NCI-H446 (cell line): ENCODE data around the gene EMP2.

ENCODE experiments used
- DNase-seq, 2 experiments: peaks; one replicate each; lab custom pipeline; 2025; lab: John Stamatoyannopoulos, UW

Gene EMP2

DNA sequence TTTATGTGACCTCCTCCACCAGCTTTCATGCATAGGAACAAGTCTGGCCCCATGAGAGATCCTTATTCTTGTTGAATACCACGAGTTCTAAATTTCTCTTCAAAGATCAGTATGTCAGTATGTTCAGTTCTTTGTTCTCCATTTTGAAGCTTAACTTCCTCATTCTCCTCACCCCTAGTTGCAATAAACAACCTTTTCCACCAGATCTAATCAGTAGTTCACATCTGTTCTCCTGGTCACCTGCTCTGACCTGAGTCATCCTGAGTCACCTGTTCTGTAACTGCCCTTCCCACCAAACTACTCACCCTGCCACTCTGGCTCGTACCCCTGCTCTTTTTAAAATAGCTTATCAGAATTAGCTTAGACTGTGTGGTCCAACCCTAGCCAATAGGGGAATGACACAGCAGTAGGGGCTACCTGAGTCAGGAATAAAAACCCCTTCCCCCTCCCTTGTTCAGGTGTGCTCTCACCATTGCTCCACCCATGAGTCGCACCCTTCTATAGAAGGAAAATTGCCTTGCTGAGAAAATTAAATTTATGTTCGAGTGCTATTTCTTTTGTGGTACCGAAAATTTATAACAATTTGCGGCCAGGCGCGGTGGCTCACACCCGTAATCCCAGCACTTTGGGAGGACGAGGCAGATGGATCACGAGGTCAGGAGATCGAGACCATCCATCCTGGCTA lies 94.6 kb downstream of the EMP2 start:
- no peak for DNase-seq

DNA sequence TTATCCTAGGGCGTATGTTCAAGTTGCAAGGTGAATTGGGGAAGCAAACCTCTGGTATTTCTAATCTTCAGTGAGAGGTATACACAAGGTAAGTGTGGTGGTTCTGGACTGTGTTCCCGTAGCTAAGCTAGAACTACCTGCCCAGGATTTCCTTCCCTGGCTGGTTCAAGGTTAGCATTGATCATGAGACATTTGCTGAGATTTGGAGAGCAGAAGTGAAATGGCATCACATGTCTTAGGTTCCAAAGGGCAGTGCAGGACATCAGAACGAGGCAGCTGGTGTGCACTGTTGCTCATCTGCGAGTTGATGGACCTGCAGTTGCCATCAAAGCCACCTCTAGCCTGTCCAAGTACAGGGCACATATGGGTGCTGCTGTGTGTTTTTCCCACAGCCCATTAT lies 95.2 kb downstream of the EMP2 start:
- no peak for DNase-seq

DNA sequence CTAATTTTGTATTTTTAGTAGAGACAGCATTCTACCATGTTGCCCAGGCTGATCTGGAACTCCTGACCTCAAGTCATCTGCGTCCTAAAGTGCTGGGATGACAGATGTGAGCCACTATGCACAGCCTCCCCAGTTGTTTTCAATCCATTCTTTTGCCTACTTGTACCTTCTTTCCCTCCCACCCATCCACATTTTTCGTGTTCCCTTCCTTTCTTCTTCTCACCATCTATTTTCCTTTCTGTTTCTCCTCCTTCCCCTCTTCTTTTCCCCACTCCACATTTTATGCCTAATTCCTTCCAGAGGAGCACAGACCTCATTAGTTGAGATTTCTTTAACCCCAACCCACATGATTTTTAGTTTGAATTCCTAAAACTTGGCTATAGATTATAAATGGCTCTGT lies 100.2 kb downstream of the EMP2 start:
- DNase-seq: no peak
